IPS-11a (cell line): ENCODE measurements around the gene KPNA5.
"Not testable (repeated sequence)": the region's sequence is repeated elsewhere in the genome, so short reads cannot be mapped to it uniquely, and the experiment has no call there.

Experiments used
- H3K4me3 ChIP-seq: one replicate; pipeline ENCODE4 v1.5.1; 2013; ENCODE audit warnings: low read depth, low read length, control low read depth

Gene KPNA5

GRCh38 chr6:116697480-116697879 is 16.5 kb downstream of the KPNA5 start:
- H3K4me3 ChIP-seq, result no peak overlapping the region

GRCh38 chr6:116703888-116704287 is 22.9 kb downstream of the KPNA5 start:
- H3K4me3 ChIP-seq, result not testable (repeated sequence)

GRCh38 chr6:116705917-116706316 is 24.9 kb downstream of the KPNA5 start:
- H3K4me3 ChIP-seq, result no peak overlapping the region

GRCh38 chr6:116714296-116714695 is 33.3 kb downstream of the KPNA5 start:
- H3K4me3 ChIP-seq, result no peak overlapping the region

- no peak overlapping the region for H3K4me3 ChIP-seq
Observed at GRCh38 chr6:116714761-116715160, 33.8 kb downstream of the KPNA5 start.

GRCh38 chr6:116726947-116727346 is 45.9 kb downstream of the KPNA5 start:
- H3K4me3 ChIP-seq, result no peak overlapping the region

- H3K4me3 ChIP-seq, result no peak overlapping the region
Observed at GRCh38 chr6:116730513-116730912, 49.5 kb downstream of the KPNA5 start.

GRCh38 chr6:116737004-116737403 is 56.0 kb downstream of the KPNA5 start:
- no peak overlapping the region for H3K4me3 ChIP-seq

GRCh38 chr6:116740486-116740885 is 59.5 kb downstream of the KPNA5 start:
- not testable (repeated sequence) for H3K4me3 ChIP-seq

- H3K4me3 ChIP-seq, result no peak overlapping the region
Observed at GRCh38 chr6:116741571-116741970, 60.6 kb downstream of the KPNA5 start.

GRCh38 chr6:116745176-116745575 is 64.2 kb downstream of the KPNA5 start:
- no peak overlapping the region for H3K4me3 ChIP-seq

GRCh38 chr6:116761779-116762178 is 80.8 kb downstream of the KPNA5 start:
- H3K4me3 ChIP-seq, result no peak overlapping the region

GRCh38 chr6:116762235-116762634 is 81.2 kb downstream of the KPNA5 start:
- H3K4me3 ChIP-seq, result no peak overlapping the region

GRCh38 chr6:116763048-116763447 is 82.0 kb downstream of the KPNA5 start:
- no peak overlapping the region for H3K4me3 ChIP-seq

GRCh38 chr6:116763906-116764628 is 83.1 kb downstream of the KPNA5 start:
- no peak overlapping the region for H3K4me3 ChIP-seq

- H3K4me3 ChIP-seq, result peak overlapping the region; percentile 62
Observed at GRCh38 chr6:116764629-116764960, 83.6 kb downstream of the KPNA5 start.

GRCh38 chr6:116764961-116765841 is 84.2 kb downstream of the KPNA5 start, which contains the start of gene FAM162B:
Gene FAM162B (minus strand): TSS chr6:116765719. CDS start chr6:116765576, 143 bp downstream.
- H3K4me3 ChIP-seq, result peak within 1 kb of the TSS; percentile 62

GRCh38 chr6:116766506-116767176 is 85.6 kb downstream of the KPNA5 start:
- no peak overlapping the region for H3K4me3 ChIP-seq

- no peak overlapping the region for H3K4me3 ChIP-seq
Observed at GRCh38 chr6:116767715-116768114, 86.7 kb downstream of the KPNA5 start.

- H3K4me3 ChIP-seq, result no peak overlapping the region
Observed at GRCh38 chr6:116772450-116772849, 91.4 kb downstream of the KPNA5 start.

- H3K4me3 ChIP-seq, result no peak overlapping the region
Observed at GRCh38 chr6:116773886-116774285, 92.9 kb downstream of the KPNA5 start.
